ENCODE measurements around the gene KHDC4. TPM values are rescaled to one million over a fixed set of nuclear protein-coding genes. Genes with fewer than 3 reads are reported as not detected.

The KHDC4 gene
- total RNA-seq, 1 donor from 2014 or later, result 51.8 TPM

DNA sequence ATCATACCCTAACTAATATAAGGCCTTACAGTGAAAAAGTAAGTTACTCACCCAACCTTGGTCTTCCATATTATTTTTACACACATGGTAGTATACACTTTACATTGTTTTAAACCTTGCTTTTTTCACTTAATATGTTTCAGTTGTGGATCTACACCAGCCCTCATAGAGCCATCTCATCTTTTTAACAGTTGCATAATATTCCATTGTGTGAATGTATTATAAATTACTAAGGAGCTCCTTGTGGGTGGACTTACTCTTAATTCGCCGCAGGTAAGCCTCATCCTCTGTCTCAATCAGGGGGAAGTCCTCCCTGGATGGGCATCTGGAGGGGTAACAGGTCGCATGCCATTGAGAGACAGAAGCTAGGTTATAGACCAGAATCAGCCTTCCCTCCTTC lies 20.4 kb upstream of the KHDC4 start:
- no peak overlapping the region for H3K4me3 Mint-ChIP-seq (ENCODE audit: unreplicated experiment)
- no peaks in the 10 kb centered on the region for H3K36me3 Mint-ChIP-seq (ENCODE audit: unreplicated experiment)
- no peaks in the 10 kb centered on the region for H3K27me3 Mint-ChIP-seq (ENCODE audit: unreplicated experiment)
- no peak for DNase-seq
- H3K9me3 Mint-ChIP-seq (ENCODE audit: unreplicated experiment), result peaks cover 4% of the 10 kb centered on the region
- no peaks in the 10 kb centered on the region for H3K4me1 Mint-ChIP-seq (ENCODE audit: low read depth, unreplicated experiment)
- TF ChIP-seq, protein P1, sequence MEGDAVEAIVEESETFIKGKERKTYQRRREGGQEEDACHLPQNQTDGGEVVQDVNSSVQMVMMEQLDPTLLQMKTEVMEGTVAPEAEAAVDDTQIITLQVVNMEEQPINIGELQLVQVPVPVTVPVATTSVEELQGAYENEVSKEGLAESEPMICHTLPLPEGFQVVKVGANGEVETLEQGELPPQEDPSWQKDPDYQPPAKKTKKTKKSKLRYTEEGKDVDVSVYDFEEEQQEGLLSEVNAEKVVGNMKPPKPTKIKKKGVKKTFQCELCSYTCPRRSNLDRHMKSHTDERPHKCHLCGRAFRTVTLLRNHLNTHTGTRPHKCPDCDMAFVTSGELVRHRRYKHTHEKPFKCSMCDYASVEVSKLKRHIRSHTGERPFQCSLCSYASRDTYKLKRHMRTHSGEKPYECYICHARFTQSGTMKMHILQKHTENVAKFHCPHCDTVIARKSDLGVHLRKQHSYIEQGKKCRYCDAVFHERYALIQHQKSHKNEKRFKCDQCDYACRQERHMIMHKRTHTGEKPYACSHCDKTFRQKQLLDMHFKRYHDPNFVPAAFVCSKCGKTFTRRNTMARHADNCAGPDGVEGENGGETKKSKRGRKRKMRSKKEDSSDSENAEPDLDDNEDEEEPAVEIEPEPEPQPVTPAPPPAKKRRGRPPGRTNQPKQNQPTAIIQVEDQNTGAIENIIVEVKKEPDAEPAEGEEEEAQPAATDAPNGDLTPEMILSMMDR (IDR thresholded peaks at IDR 0.05; ENCODE audit: partially characterized antibody, unreplicated experiment), result no peak
- no peak overlapping the region for H3K27ac Mint-ChIP-seq (ENCODE audit: unreplicated experiment)

GRCh38 chr1:155952505-155952890 lies 18.3 kb upstream of the KHDC4 start:
- no peak overlapping the region for H3K27ac Mint-ChIP-seq (ENCODE audit: unreplicated experiment)
- DNase-seq, result no peak
- no peaks in the 10 kb centered on the region for H3K4me1 Mint-ChIP-seq (ENCODE audit: low read depth, unreplicated experiment)
- H3K27me3 Mint-ChIP-seq (ENCODE audit: unreplicated experiment), result no peaks in the 10 kb centered on the region
- no peak overlapping the region for H3K4me3 Mint-ChIP-seq (ENCODE audit: unreplicated experiment)
- TF ChIP-seq, protein P1 (IDR thresholded peaks at IDR 0.05; ENCODE audit: partially characterized antibody, unreplicated experiment), result no peak
- no peaks in the 10 kb centered on the region for H3K36me3 Mint-ChIP-seq (ENCODE audit: unreplicated experiment)
- H3K9me3 Mint-ChIP-seq (ENCODE audit: unreplicated experiment), result peaks cover 6% of the 10 kb centered on the region

GRCh38 chr1:155951753-155952504 lies 17.7 kb upstream of the KHDC4 start:
- Mint-ChIP-seq H3K4me1 (ENCODE audit: low read depth, unreplicated experiment) (no peaks in the 10 kb centered on the region), H3K27ac (ENCODE audit: unreplicated experiment) (no peak overlapping the region), H3K4me3 (ENCODE audit: unreplicated experiment) (no peak overlapping the region), H3K36me3 (ENCODE audit: unreplicated experiment) (no peaks in the 10 kb centered on the region), H3K27me3 (ENCODE audit: unreplicated experiment) (no peaks in the 10 kb centered on the region), H3K9me3 (ENCODE audit: unreplicated experiment) (peaks cover 6% of the 10 kb centered on the region)
- no peak for DNase-seq
- TF ChIP-seq, protein P1 (IDR thresholded peaks at IDR 0.05; ENCODE audit: partially characterized antibody, unreplicated experiment), result no peak

DNA sequence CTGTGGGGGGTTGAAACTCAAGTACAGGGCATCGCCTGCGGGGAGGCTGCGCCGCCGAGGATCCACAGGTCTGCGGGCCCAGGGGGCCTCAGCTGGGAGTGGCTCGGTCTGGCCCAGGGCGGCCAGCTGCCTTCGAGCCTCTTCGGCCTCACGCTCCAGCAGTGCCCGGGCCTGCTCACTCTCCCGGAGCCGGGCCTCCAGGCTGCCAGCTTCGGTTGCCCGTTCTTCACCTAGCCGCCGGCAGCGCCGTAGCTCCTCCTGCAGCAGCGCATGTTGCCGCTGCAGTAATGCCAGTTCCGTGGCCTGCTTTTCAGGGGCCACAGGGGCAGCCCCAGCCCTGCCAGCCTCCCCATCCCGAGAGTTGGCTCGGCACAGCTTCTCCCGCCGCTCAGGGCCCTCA lies 16.6 kb upstream of the KHDC4 start:
- no peak for DNase-seq
- H3K4me3 Mint-ChIP-seq (ENCODE audit: unreplicated experiment), result no peak overlapping the region
- TF ChIP-seq, protein P1 (IDR thresholded peaks at IDR 0.05; ENCODE audit: partially characterized antibody, unreplicated experiment), result no peak
- peaks cover 6% of the 10 kb centered on the region for H3K9me3 Mint-ChIP-seq (ENCODE audit: unreplicated experiment)
- no peaks in the 10 kb centered on the region for H3K36me3 Mint-ChIP-seq (ENCODE audit: unreplicated experiment)
- H3K27ac Mint-ChIP-seq (ENCODE audit: unreplicated experiment), result no peak overlapping the region
- H3K27me3 Mint-ChIP-seq (ENCODE audit: unreplicated experiment), result no peaks in the 10 kb centered on the region
- H3K4me1 Mint-ChIP-seq (ENCODE audit: low read depth, unreplicated experiment), result no peaks in the 10 kb centered on the region

GRCh38 chr1:155947741-155948140 lies 13.5 kb upstream of the KHDC4 start:
- Mint-ChIP-seq H3K27me3 (ENCODE audit: unreplicated experiment) (peaks cover 2% of the 10 kb centered on the region), H3K4me1 (ENCODE audit: low read depth, unreplicated experiment) (no peaks in the 10 kb centered on the region), H3K27ac (ENCODE audit: unreplicated experiment) (no peak overlapping the region), H3K4me3 (ENCODE audit: unreplicated experiment) (no peak overlapping the region), H3K9me3 (ENCODE audit: unreplicated experiment) (peaks cover 6% of the 10 kb centered on the region), H3K36me3 (ENCODE audit: unreplicated experiment) (no peaks in the 10 kb centered on the region)
- DNase-seq, result no peak
- TF ChIP-seq, protein P1 (IDR thresholded peaks at IDR 0.05; ENCODE audit: partially characterized antibody, unreplicated experiment), result no peak
